HUDEP-2 (cell line): ENCODE results near the gene NEU3.
"Not testable (repeated sequence)": the region's sequence is repeated elsewhere in the genome, so short reads cannot be mapped to it uniquely, and the experiment has no call there.

Experiments
- DNase-seq, 76 experiments: peaks; one replicate each; lab custom pipeline; 2025; ENCODE audit not compliant: unreplicated experiment in 76 of 76; lab: John Stamatoyannopoulos, UW

NEU3 gene

DNA sequence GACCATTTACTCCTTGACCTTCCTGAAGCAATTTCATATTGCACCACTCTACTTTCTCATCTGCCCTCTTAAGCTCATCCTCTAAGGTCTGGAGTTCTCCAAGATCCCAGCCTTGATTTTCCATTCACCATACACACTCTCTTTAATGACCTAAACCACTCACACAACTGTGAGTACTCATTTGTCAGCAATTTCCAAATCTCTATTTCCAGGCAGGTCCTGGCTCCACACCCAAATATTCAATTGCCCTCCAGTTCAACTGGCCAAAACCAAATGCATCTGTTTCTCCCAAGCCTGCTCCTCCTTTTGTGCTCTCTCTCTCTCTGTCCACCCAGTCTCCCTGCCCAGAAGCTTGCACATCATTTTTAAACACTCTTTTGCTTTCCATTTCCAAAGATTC, 39.6 kb downstream of the NEU3 start:
- DNase-seq, result no peak

DNA sequence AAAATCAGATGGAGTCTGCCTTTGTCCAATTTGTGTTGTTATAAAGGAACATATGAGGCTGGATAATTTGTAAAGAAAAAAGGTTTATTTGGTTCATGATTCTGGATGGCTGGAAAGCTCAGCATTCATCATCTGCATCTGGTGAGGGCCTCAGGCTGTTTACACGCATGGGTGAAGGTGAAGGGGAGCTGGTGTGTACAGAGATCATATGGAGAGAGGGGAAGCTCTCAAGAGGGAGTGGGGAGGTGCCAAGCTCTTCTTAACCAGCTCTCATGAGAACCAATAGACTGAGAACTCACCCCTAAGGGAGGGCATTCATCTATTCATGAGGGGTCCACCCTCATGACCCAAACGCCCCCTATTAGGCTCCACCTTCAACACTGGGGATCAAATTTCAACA, 40.0 kb downstream of the NEU3 start:
- DNase-seq, result no peak

DNA sequence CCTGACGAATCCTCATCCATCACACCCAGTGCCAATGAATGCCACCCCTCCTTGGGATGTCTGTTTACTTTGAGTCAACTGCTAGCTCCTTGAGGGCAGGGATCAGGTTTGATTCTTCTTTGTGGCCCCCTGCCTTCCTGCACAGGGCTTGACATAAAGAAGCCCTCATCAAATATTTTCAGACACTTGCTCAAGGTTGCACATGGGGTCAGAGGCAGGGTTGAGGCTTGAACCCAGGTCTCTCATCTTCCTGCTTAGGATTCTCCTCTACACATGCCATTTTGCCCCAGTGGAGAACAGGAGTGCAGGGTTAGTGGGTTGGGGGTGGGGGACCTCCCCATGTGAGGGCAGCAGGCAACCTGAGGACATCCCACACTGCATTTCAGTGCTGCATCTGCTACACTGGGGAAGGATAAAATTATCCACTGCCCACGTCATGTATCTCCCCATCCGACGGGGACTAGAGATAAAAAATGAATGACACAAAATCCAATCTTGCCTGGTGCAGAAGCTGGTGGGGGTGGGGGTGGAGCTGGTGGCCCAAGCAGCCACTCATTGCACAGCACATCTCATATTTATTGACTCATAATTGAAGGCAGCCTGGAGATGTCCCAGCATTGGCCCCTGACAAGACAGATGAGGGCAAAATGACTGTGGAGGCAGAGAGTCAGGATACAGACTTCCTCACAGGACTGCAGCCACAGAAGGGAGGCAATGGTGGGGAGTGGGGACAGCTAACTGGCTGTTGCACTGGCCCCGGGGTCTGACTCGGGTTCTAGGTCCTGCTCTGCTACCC, 41.3 kb downstream of the NEU3 start:
- DNase-seq, result peak in 66 of 76 experiments; percentile 12 to 81 (median 55)

DNA sequence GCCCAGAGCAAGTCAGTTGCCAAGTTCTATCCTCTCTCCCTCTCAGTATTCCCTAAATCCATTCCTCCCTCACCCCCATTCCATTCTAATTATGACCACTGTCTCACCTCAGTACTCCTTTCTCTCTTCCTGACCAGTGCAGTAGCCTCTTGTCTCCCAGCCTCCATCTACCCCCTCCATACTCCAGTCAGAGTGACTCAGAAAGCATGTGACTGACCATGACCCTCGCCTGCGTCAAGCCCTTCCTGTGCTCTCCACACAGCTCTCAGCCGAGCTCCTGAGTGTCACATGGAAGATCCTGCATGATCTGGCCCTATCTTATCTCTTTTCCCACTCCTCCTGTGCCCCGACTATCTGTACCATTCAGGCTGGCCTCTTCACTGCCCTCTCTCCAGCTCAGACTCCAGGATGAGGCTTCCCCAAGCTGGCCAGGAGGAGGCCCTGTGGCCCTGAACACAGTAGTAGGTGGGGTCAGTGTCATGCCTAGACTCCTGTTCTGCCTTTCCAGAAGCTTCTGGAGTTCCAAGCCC, 42.6 kb downstream of the NEU3 start:
- DNase-seq, result peak in 70 of 76 experiments; percentile 27 to 92 (median 77)

DNA sequence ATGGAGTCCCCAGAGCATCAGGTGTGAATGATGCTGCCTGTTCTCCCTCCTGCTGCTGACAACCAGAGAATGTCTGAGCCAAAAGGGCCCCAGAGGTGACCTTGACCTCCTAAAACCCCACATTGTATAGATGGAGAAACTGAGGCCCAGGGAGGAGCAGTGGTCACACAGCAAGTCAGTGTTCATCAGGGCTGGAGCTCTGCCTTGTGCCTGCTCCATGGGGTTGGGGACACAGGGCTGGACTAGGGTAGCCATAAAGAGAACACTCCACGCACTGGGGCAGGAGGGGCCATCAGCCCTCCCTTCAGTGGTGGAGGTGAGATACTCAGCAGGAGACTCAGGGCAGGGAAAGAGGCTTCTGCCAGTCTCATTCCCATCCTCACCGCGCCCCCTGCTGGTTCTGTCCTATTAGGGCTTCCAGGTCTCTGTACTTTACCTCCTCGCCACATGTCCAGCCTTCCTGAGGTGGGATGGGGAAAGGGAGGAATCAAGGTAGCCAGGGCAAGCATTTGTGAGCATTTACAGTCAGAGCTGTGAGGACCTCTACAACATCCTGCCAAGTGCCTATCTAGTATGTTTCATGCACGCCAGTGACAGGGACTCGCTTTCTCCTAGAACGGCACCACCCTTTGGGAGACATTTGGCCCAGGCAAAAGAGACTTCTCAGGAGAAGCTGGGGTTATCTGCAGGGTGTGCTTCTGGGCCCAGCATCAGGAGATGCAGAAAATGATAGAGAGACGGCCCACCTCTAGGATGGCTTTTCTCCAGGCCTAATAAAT, 43.2 kb downstream of the NEU3 start:
- DNase-seq, result peak in 68 of 76 experiments; percentile 11 to 81 (median 55)

DNA sequence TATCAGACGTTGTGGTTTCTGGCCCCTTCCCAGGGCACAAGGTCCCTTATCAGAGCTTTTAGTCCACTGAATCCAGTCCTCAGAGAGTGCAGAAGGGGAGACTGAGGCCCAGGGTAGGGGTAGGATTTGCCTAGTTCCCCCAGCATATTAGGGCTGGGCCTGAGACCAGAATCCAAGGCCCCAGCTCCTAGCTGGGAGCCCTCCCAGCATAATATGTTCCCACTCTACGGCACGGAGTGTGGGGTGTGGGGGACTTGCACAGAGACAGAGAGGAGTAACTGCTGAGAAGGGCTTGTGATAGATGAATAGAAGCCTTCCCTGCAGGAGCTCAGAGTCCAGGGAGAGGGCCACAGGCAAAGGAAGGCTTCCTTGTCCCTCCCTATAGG, 43.8 kb downstream of the NEU3 start:
- no peak for DNase-seq

DNA sequence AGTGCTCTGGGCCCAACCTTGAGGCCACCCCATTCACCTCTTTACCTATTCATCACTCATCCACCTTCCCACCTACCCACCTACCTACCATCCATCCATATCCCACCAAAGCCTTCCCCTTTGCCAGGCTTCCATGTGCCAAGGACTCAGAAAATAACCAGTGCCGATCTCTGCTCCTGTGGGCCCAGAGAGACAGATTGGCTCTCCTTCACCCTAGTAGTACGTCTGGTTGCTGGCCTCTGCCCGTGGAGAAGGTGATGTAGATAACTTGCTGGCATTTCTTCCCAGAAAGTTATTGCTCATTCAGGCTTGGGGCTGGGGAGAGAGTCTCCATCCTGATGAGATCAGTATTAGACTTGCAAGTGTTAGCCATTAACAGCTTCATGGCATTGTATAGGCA, 45.2 kb downstream of the NEU3 start:
- DNase-seq, result no peak

DNA sequence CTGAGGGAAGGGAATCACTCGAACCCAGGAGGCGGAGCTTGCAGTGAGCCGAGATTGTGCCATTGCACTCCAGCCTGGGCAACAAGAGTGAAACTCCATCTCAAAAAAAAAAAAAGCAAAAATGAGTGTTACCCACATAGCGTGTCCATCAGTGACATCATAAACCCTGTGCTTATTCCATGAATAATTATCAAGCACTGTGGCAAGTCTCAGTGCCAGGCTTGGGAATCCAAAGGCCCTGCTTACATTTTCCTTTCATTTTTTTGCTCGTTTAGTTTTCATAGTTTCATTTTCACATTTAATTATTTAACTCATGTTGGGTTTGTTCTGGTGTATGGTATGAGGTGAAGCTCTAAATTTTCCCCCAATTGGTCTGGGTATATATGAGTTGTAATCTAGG, 46.5 kb downstream of the NEU3 start:
- DNase-seq, result no peak

DNA sequence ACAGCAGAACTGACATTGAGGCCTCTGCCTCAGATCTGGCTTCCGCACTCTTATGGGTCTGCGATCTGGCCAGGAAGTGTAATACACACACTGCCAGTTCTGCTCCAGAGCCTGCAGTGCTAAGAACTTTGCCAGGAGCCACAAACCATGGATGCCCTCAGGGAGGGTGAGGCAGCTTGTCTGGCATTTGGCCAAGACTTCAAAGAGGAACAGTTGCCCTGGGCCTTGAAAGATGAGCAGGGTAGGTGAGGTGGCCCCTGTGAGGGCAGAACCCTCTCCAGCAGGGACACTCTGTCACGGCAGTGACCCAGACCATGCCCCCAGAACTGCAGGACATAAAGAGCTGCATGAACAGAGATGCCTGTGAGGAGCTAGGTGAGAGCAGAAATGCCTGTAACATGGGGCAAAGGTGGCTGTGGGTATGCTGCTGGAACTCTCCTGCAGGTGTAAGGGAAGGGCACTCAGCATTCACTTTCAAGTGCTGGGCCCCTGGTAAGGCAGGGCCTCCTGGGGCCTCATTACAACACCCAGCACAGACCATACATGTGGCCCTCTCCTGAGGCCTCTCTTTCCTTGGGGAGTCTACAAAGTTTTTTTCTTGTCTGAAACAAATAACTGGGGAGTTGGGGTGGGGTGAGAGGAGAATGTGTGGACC, 47.3 kb downstream of the NEU3 start:
- DNase-seq, result peak in 38 of 76 experiments; percentile 6 to 64 (median 22)

DNA sequence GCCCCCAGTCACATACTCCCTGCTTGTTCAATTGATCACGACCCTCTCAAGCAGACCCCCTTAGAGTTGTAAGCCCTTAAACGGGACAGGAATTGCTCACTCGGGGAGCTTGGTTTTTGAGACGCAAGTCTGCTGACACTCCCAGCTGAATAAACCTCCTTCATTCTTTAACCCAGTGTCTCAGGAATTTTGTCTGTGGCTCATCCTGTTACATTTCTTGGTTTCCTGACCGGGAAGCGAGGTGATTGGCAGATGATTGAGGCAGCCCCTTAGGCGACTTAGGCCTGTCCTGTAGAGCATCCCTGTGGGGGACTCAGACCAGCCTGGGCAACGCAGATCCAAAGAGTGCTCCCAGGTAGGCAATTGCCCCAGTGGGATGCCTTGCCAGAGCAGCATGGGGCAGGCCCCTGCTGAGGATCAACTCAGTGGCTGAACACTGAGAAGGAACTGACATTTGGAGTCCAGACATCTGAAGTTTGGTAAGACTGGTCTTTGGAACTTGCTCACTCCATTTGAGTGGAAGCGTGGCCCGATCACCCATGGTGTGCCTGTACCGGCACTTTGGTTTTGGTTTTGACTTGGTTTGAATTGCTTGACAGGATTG, 51.5 kb downstream of the NEU3 start:
- DNase-seq, result no peak

DNA sequence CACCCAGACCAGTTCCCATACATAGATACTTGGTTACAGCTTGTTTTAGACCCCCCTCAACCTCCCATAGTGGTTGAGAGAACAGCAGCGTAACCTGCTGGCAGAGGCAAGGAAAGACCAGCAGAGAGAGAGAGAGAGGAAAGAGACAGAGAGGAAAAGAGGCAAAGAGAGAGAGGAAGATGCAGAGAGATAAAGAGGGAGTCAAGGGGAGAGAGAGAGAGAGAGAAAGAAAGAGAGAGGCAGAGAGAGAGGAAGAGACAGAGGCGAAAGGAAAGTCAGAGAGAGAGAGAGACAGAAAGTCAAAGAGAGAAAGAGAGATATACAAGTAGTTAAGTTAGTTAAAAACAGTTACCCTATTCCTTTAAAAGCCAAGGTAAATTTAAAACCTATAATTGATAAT, 52.5 kb downstream of the NEU3 start:
- no peak for DNase-seq

DNA sequence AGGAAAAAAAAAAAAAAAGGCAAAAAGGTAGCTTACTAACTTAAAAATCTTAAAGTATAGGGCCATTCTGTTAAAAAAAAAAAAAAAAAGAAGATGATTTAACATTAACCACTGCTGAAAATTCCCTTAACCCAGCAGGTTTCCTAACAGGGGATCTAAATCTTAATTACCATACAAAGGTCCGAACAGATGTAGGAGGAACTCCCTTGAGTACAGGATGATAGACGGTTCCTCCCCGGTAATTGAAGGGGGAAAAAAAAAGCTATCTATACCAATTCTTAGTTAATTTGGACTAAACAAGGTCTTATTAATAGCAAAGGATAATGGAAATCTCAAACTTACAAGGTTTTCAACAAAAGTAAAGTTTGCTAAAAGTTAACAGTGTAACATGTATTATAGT, 53.1 kb downstream of the NEU3 start:
- DNase-seq, result not testable (repeated sequence)

DNA sequence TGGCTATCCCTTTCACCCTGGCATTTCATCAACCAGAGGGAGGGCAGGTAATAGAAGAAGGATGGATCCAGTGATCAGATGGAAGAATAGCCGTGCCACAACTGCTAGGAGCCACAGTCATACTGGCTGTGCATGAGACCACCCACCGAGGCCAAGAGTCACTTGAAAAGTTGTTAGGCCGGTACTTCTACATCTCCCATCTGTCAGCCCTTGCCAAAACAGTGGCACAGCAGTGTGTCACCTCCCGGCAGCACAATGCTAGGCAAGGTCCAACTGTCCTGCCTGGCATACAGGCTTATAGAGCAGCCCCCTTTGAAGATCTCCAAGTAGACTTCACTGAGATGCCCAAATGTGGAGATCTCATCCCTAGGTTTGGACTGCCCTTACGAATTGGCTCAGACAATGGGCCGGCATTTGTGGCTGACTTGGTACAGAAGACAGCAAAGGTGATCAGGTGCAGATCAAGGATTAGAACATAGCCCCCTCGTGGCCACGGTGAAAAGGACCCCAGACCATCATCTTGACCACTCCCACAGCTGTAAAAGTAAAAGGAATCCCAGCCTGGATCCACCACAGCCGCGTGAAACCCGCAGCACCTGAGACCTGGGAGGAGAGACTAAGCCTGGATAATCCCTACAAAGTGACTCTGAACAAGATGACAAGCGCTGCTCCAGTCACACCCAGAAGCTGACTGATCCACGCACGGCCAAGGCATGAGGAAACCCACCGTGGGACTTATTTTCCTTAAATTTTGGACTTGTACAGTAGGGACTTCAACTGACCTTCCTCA, 55.8 kb downstream of the NEU3 start:
- not testable (repeated sequence) for DNase-seq

DNA sequence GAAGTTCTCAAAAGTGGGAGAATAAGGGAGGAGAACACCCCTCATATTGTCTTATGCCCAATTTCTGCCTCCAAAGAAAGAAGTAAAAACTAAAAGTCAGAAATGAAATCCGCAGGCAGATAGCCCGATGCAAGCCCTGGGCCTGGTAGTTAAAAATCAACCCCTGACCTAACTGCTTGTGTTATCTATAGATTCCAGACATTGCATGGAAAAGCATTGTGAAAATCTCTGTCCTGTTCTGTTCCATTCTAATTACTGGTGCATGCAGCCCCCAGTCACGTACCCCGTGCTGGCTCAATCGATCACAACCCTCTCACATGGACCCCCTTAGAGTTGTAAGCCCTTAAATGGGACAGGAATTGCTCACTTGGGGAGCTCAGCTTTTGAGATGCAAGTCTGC, 57.9 kb downstream of the NEU3 start:
- DNase-seq, result not testable (repeated sequence)

DNA sequence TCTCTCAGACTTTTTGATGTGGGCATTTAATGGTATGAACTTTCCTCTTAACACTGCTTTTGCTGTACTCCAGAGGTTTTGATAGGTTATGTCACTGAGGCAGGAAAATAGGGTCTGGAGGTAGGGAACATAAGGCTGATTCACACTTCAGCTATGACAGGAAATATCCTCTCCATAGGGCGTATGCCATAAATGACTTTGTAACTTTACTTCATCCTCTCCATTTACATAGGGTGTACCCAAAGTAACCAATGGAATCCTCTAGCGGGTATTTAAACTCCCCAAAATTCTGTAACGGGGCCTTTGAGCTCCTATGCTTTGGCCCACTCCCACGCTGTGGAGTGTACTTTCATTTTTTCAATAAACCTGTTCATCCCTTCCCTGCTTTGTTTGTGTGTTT, 58.5 kb downstream of the NEU3 start:
- no peak for DNase-seq

DNA sequence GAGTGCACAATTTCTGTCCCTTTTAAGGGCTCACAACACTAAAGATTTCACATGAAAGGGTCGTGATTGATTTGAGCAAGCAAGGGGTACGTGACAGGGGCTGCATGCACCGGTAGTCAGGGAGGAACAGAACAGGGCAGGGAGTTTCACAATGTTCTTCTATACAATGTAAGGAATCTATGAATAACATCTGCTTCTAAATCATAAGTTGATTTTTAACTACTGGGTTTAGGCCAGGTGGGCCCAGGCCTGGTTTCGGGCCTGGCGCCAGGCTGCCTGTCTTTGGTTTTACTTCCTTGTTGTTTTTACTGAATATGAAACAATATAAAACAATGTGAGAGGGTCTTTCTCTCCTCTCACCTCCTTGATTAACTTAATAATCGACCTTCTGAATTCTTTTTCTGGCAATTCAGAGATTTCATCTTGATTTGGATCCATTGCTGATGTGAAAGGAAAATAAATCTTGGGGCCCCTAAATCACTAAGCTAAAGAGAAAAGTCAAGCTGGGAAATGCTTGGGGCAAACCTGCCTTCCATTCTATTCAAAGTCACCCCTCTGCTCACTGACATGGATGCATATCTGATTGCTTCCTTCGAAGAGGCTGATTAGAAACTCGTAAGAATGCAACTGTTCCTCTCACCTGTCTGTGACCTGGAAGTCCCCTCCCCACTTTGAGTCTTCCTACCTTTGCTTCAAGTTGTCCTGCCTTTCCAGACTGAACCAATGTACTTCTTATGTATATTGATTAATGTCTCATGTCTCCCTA, 61.0 kb downstream of the NEU3 start:
- not testable (repeated sequence) for DNase-seq

DNA sequence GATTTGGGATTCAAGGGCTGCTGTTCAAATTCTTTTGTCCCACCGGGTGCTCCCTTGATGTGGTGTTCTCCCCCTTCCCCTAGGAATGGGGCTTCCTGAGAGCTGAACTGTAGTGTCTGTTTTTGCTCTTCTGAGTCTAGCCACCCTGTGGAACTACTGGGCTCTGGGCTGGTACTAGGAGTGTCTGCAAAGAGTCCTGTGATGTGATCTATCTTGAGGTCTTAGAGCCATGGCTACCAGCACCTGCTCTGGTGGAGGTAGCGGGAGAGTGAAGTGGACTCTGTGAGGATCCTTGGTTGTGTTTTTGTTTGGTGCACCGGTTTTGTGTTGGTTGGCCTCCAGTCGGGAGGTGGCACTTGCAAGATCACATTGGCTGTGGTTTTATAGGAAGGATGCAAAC, 61.8 kb downstream of the NEU3 start:
- DNase-seq, result no peak

DNA sequence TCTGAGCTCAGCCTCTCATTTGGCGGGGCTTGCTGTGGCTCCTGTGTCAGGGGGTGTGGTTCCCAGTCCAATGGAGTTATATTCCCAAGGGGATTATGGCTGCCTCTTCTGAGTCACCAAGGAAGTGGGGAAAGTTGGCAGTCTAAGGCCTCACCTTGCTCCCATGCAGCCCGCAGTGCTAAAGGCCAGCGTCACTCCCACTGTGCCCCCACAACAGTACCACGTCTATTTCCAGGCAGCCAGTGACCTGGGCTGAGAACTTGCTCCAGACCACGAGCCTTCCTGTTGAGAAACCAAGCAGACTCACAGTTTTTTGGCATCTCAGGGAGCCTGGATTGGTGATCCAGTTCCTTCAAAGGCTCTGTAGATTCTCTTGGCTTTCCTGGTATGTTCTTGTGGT, 62.3 kb downstream of the NEU3 start:
- DNase-seq, result no peak

DNA sequence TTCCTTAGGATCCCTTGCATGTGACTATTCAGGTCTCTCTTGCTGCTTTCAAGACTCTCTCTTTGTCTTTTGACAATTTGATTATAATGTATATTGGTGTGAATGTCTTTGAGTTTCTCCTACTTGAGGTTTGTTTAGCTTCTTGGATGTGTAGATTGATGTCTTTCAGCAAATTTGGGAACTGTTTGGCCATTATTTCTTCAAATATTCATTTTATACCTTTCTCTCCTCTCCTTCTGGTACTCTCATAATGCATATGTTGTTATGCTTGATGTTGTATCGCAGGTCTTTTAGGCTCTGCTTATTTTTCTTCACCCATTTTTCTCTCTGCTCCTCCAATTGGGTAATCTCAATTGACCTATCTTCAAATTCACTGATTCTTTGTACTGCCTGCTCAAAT, 63.7 kb downstream of the NEU3 start:
- DNase-seq, result no peak
